Measurements from ENCODE around the gene KLHL35. TPM values are rescaled to one million over a fixed set of nuclear protein-coding genes. Genes with fewer than 3 reads are reported as not detected.

Gene KLHL35
- total RNA-seq, 4 donors from 2014 or later, result 0.17 to 0.42 (median 0.29) TPM; not detected in 1

GRCh38 chr11:75463106-75463774, 30.2 kb upstream of the KLHL35 start:
- no peak for TF ChIP-seq EP300 (IDR thresholded peaks at IDR 0.05)
- TF ChIP-seq CTCF (IDR thresholded peaks at IDR 0.05), result no peak
- TF ChIP-seq POLR2A (IDR thresholded peaks at IDR 0.05; ENCODE audit: low read depth), result no peak
- no peak for TF ChIP-seq POLR2AphosphoS5 (IDR thresholded peaks at IDR 0.05)
- 82% methylated on average over 8 of the region's 11 CpGs for WGBS

GRCh38 chr11:75462117-75462653, 29.2 kb upstream of the KLHL35 start:
- Histone ChIP-seq H3K4me3 (no peak overlapping the region), H3K27me3 (no peaks in the 10 kb centered on the region), H3K4me1 (no peaks in the 10 kb centered on the region), H3K27ac (replicated peaks in 1 of 4) (no peak overlapping the region), H3K9me3 (no peaks in the 10 kb centered on the region), H3K36me3 (no peaks in the 10 kb centered on the region)
- TF ChIP-seq CTCF (IDR thresholded peaks at IDR 0.05) (no peak), POLR2A (IDR thresholded peaks at IDR 0.05; ENCODE audit: low read depth) (no peak), EP300 (IDR thresholded peaks at IDR 0.05) (no peak), POLR2AphosphoS5 (IDR thresholded peaks at IDR 0.05) (no peak)
- 80% methylated on average over 4 of the region's 5 CpGs for WGBS
- no peak for DNase-seq (ENCODE audit: extremely low spot score)
- intact Hi-C loops (cut with DNase I), result no loop called here

More at GRCh38 chr11:75463106-75463774, 30.2 kb upstream of the KLHL35 start:
- Histone ChIP-seq H3K27me3 (no peaks in the 10 kb centered on the region), H3K9me3 (no peaks in the 10 kb centered on the region), H3K27ac (replicated peaks in 1 of 4) (no peak overlapping the region), H3K4me1 (peaks cover 0 to 5% (median 3%) of the 10 kb centered on the region in 4 donors), H3K4me3 (no peak overlapping the region), H3K36me3 (no peaks in the 10 kb centered on the region)
- intact Hi-C loops (cut with DNase I), result no loop called here
- DNase-seq (ENCODE audit: extremely low spot score), result no peak

- 81% methylated on average over 5 of the region's 6 CpGs for WGBS
These were observed 28.1 kb upstream of the KLHL35 start for GRCh38 chr11:75461151-75461550.

GRCh38 chr11:75456596-75457183, 23.7 kb upstream of the KLHL35 start:
- no peak for DNase-seq (ENCODE audit: extremely low spot score)
- TF ChIP-seq CTCF (IDR thresholded peaks at IDR 0.05) (no peak), POLR2A (IDR thresholded peaks at IDR 0.05; ENCODE audit: low read depth) (no peak), EP300 (IDR thresholded peaks at IDR 0.05) (no peak), POLR2AphosphoS5 (IDR thresholded peaks at IDR 0.05) (no peak)
- Histone ChIP-seq H3K36me3 (no peaks in the 10 kb centered on the region), H3K4me1 (peaks cover 0 to 6% (median 0%) of the 10 kb centered on the region in 4 donors), H3K27me3 (peaks cover 0 to 11% (median 0%) of the 10 kb centered on the region in 4 donors), H3K27ac (replicated peaks in 1 of 4) (no peak overlapping the region), H3K9me3 (no peaks in the 10 kb centered on the region), H3K4me3 (no peak overlapping the region)
- WGBS, result 81% methylated on average over 7 of the region's 14 CpGs
- intact Hi-C loops (cut with DNase I), result no loop called here

More at GRCh38 chr11:75461151-75461550, 28.1 kb upstream of the KLHL35 start:
- no peak for DNase-seq (ENCODE audit: extremely low spot score)
- intact Hi-C loops (cut with DNase I), result no loop called here
- no peak overlapping the region for H3K27ac ChIP-seq (replicated peaks in 1 of 4)
- TF ChIP-seq POLR2A (IDR thresholded peaks at IDR 0.05; ENCODE audit: low read depth) (no peak), CTCF (IDR thresholded peaks at IDR 0.05) (no peak), POLR2AphosphoS5 (IDR thresholded peaks at IDR 0.05) (no peak), EP300 (IDR thresholded peaks at IDR 0.05) (no peak)
- no peaks in the 10 kb centered on the region for H3K27me3 ChIP-seq
- no peaks in the 10 kb centered on the region for H3K36me3 ChIP-seq
- H3K4me3 ChIP-seq, result no peak overlapping the region
- H3K9me3 ChIP-seq, result no peaks in the 10 kb centered on the region
- H3K4me1 ChIP-seq, result no peaks in the 10 kb centered on the region
